Activated CD4-positive, alpha-beta T cell treated with anti-CD3 and anti-CD28 coated beads, Interleukin-2, amount 50 U/mL, for 24 hours (primary cell): Measurements from ENCODE around the gene MKLN1.
"Not testable (repeated sequence)": the region's sequence is repeated elsewhere in the genome, so short reads cannot be mapped to it uniquely, and the experiment has no call there.

Experiments used
- DNase-seq, 2 donors: peaks; one replicate each; pipeline ENCODE4 v3.0.0-alpha.2; 2020; ENCODE audit warnings: low read depth in 1 of 2, low spot score in 1 of 2

The MKLN1 gene

GRCh38 chr7:131455546-131455945 is 127.9 kb downstream of the MKLN1 start:
- DNase-seq = no peak

GRCh38 chr7:131456338-131456737 is 128.7 kb downstream of the MKLN1 start:
- no peak for DNase-seq

- no peak for DNase-seq
These were observed 131.6 kb downstream of the MKLN1 start for GRCh38 chr7:131459256-131459655.

- no peak for DNase-seq
These were observed 134.4 kb downstream of the MKLN1 start for GRCh38 chr7:131462059-131462458.

- not testable (repeated sequence) for DNase-seq
These were observed 135.0 kb downstream of the MKLN1 start for GRCh38 chr7:131462715-131463114.

- no peak for DNase-seq
These were observed 139.2 kb downstream of the MKLN1 start for GRCh38 chr7:131466735-131467365.

- no peak for DNase-seq
These were observed 140.1 kb downstream of the MKLN1 start for GRCh38 chr7:131467788-131468187.

GRCh38 chr7:131471250-131472004 is 143.8 kb downstream of the MKLN1 start:
- DNase-seq = no peak

- no peak for DNase-seq
These were observed 149.1 kb downstream of the MKLN1 start for GRCh38 chr7:131476740-131477139.

- no peak for DNase-seq
These were observed 153.0 kb downstream of the MKLN1 start for GRCh38 chr7:131480384-131481315.

GRCh38 chr7:131482800-131483199 is 155.1 kb downstream of the MKLN1 start:
- no peak for DNase-seq

- DNase-seq = no peak
These were observed 155.9 kb downstream of the MKLN1 start for GRCh38 chr7:131483586-131483985.

GRCh38 chr7:131486346-131486745 is 158.7 kb downstream of the MKLN1 start:
- no peak for DNase-seq

- no peak for DNase-seq
These were observed 159.5 kb downstream of the MKLN1 start for GRCh38 chr7:131487217-131487616.

- no peak for DNase-seq
These were observed 160.7 kb downstream of the MKLN1 start for GRCh38 chr7:131488361-131488760.

GRCh38 chr7:131489196-131489595 is 161.5 kb downstream of the MKLN1 start:
- no peak for DNase-seq

- no peak for DNase-seq
These were observed 162.2 kb downstream of the MKLN1 start for GRCh38 chr7:131489881-131490280.

- DNase-seq = no peak
These were observed 165.4 kb downstream of the MKLN1 start for GRCh38 chr7:131493081-131493480.

- DNase-seq = no peak
These were observed 165.9 kb downstream of the MKLN1 start for GRCh38 chr7:131493581-131493980.

GRCh38 chr7:131494182-131494581 is 166.5 kb downstream of the MKLN1 start:
- no peak for DNase-seq

GRCh38 chr7:131495669-131496498 is 168.2 kb downstream of the MKLN1 start:
- no peak for DNase-seq
